Posterior vena cava (tissue), 2 donors: ENCODE measurements around the gene DGCR8. TPM values are rescaled to one million over a fixed set of nuclear protein-coding genes. Genes with fewer than 3 reads are reported as not detected.

Experiments used
- DNase-seq: peaks from one replicate; pipeline ENCODE4 v3.0.0-alpha.2; 2020; ENCODE audit warnings: low spot score
- intact Hi-C, 2 donors: fragments of 100-400 bp; cut with DNase I; formaldehyde crosslinking; loops; one replicate each; pipeline versions ENCODE4 v1.14.1 to v1.14.2; 2022 to 2023
- total RNA-seq, 2 donors: library from RNA; stranded (reverse); fragmentation: NEBNext Ultra II Directional; extraction: Animal tissue kit (Norgen Biotek cat#: 25700); gene quantifications; one replicate each; pipeline ENCODE4 v1.2.1, GENCODE V29; 2021
- donor health status: DM: yes; HTN: yes; CAD: no.
- donor health status: DM: yes; HTN: yes; CAD: no.

DGCR8 gene
- total RNA-seq, 2 donors from 2014 or later, result 24.3 to 25.2 TPM

- DNase-seq, result no peak
- intact Hi-C loops, result loop anchor here in 1 of 2 donors (5.0 kb wide), 1 partner anchor 167 kb away; no protein-coding TSS in a partner anchor
These were observed 49.6 kb downstream of the DGCR8 start for GRCh38 chr22:20129747-20130014.

- intact Hi-C loops, result loop anchor here in 1 of 2 donors (5.0 kb wide), 1 partner anchor 168 kb away; no protein-coding TSS in a partner anchor
- DNase-seq, result no peak
These were observed 50.3 kb downstream of the DGCR8 start for GRCh38 chr22:20130319-20130718.

- DNase-seq, result peak; percentile 95
- intact Hi-C loops, result loop anchor here in 1 of 2 donors (5.0 kb wide), 1 partner anchor 169 kb away; no protein-coding TSS in a partner anchor
These were observed 50.9 kb downstream of the DGCR8 start for GRCh38 chr22:20130731-20131596.

GRCh38 chr22:20131597-20131858 lies 51.5 kb downstream of the DGCR8 start, which contains the start of gene ZDHHC8:
TSS of gene ZDHHC8 (plus strand) at chr22:20131804. CDS start at chr22:20131948, 144 bp downstream.
- intact Hi-C loops, result loop anchor here in 1 of 2 donors (5.0 kb wide), 1 partner anchor 169 kb away; no protein-coding TSS in a partner anchor
- no peak for DNase-seq

- intact Hi-C loops, result loop anchor here in 1 of 2 donors (5.0 kb wide), 1 partner anchor 170 kb away; no protein-coding TSS in a partner anchor
- peak; percentile 90 for DNase-seq
These were observed 52.0 kb downstream of the DGCR8 start for GRCh38 chr22:20131859-20132685.

- intact Hi-C loops, result loop anchor here in 1 of 2 donors (5.0 kb wide), 1 partner anchor 170 kb away; no protein-coding TSS in a partner anchor
- no peak for DNase-seq
These were observed 52.7 kb downstream of the DGCR8 start for GRCh38 chr22:20132686-20133246.

- no peak for DNase-seq
These were observed 54.0 kb downstream of the DGCR8 start for GRCh38 chr22:20133930-20134549.

GRCh38 chr22:20135265-20135664 lies 55.2 kb downstream of the DGCR8 start:
- DNase-seq, result no peak
- intact Hi-C loops, result no loop called here

More at GRCh38 chr22:20133930-20134549, 54.0 kb downstream of the DGCR8 start:
- intact Hi-C loops, result loop anchor here in 1 of 2 donors (5.0 kb wide), 1 partner anchor 172 kb away; no protein-coding TSS in a partner anchor

GRCh38 chr22:20135806-20136602 lies 56.0 kb downstream of the DGCR8 start:
- no peak for DNase-seq
- intact Hi-C loops, result no loop called here

- no peak for DNase-seq
- intact Hi-C loops, result no loop called here
These were observed 56.5 kb downstream of the DGCR8 start for GRCh38 chr22:20136603-20136873.

- intact Hi-C loops, result no loop called here
- no peak for DNase-seq
These were observed 57.1 kb downstream of the DGCR8 start for GRCh38 chr22:20137113-20137512.

- intact Hi-C loops, result no loop called here
- DNase-seq, result no peak
These were observed 57.8 kb downstream of the DGCR8 start for GRCh38 chr22:20137671-20138416.

GRCh38 chr22:20138417-20138738 lies 58.3 kb downstream of the DGCR8 start:
- intact Hi-C loops, result no loop called here
- DNase-seq, result no peak

GRCh38 chr22:20138868-20139267 lies 58.8 kb downstream of the DGCR8 start:
- intact Hi-C loops, result no loop called here
- DNase-seq, result no peak

- intact Hi-C loops, result no loop called here
- no peak for DNase-seq
These were observed 59.5 kb downstream of the DGCR8 start for GRCh38 chr22:20139391-20140106.

- intact Hi-C loops, result no loop called here
These were observed 60.0 kb downstream of the DGCR8 start for GRCh38 chr22:20140107-20140445.

GRCh38 chr22:20140521-20140964 lies 60.5 kb downstream of the DGCR8 start:
- intact Hi-C loops, result no loop called here
- DNase-seq, result no peak

More at GRCh38 chr22:20140107-20140445, 60.0 kb downstream of the DGCR8 start:
- DNase-seq, result no peak
